ENCODE data around the gene NADK.
"Not testable (repeated sequence)": the region's sequence is repeated elsewhere in the genome, so short reads cannot be mapped to it uniquely, and the experiment has no call there.

NADK gene

GRCh38 chr1:1752190-1752589 lies 26.1 kb downstream of the NADK start:
- H3K79me2 ChIP-seq (ENCODE audit: control insufficient read depth, insufficient read depth, low read length) = no peaks in the 10 kb centered on the region
- no peak overlapping the region for H3K4me3 ChIP-seq (ENCODE audit: low read length)
- H3K36me3 ChIP-seq (ENCODE audit: control insufficient read depth, insufficient read depth, low read length) = peaks cover 5% of the 10 kb centered on the region
- H2AK5ac ChIP-seq (ENCODE audit: low read length) = no peak overlapping the region
- H3K4me2 ChIP-seq (ENCODE audit: low read length) = no peak overlapping the region
- H3K79me1 ChIP-seq (ENCODE audit: low read length) = no peaks in the 10 kb centered on the region
- no peak overlapping the region for H2BK120ac ChIP-seq (ENCODE audit: low read depth, low read length)
- no peak overlapping the region for H3K18ac ChIP-seq (ENCODE audit: low read length)
- no peak overlapping the region for H3K4ac ChIP-seq (ENCODE audit: low read depth, low read length)
- DNase-seq = no peak
- WGBS (ENCODE audit: extremely low coverage, insufficient coverage, low lambda C conversion rate) = no CpG with 5 or more reads among the region's 11 CpGs
- no peak overlapping the region for H3K27ac ChIP-seq (ENCODE audit: low read depth, low read length)
- H4K5ac ChIP-seq (ENCODE audit: low read length) = no peak overlapping the region
- H3K9ac ChIP-seq (ENCODE audit: low read length) = no peak overlapping the region
- H3K27me3 ChIP-seq (ENCODE audit: insufficient read depth, low read length, poor library complexity) = no peaks in the 10 kb centered on the region
- H3K23ac ChIP-seq (ENCODE audit: low read length) = no peak overlapping the region
- H4K8ac ChIP-seq (ENCODE audit: low read depth, low read length) = no peak overlapping the region
- no peaks in the 10 kb centered on the region for H3K4me1 ChIP-seq (ENCODE audit: control insufficient read depth, low read depth, low read length)
- no peak overlapping the region for H3K56ac ChIP-seq (ENCODE audit: low read length)
- no peak overlapping the region for H2BK15ac ChIP-seq (replicated peaks; ENCODE audit: low read depth)
- no peak overlapping the region for H2BK5ac ChIP-seq (ENCODE audit: low read length)

- H3K79me1 ChIP-seq (ENCODE audit: low read length); H3K79me2 ChIP-seq (ENCODE audit: control insufficient read depth, insufficient read depth, low read length); H3K36me3 ChIP-seq (ENCODE audit: control insufficient read depth, insufficient read depth, low read length); H3K4me3 ChIP-seq (ENCODE audit: low read length); H3K4me1 ChIP-seq (ENCODE audit: control insufficient read depth, low read depth, low read length); H3K9ac ChIP-seq (ENCODE audit: low read length); H2BK120ac ChIP-seq (ENCODE audit: low read depth, low read length); H3K18ac ChIP-seq (ENCODE audit: low read length); H4K8ac ChIP-seq (ENCODE audit: low read depth, low read length); H3K27ac ChIP-seq (ENCODE audit: low read depth, low read length); H3K23ac ChIP-seq (ENCODE audit: low read length); H2AK5ac ChIP-seq (ENCODE audit: low read length); H3K27me3 ChIP-seq (ENCODE audit: insufficient read depth, low read length, poor library complexity); H2BK15ac ChIP-seq (replicated peaks; ENCODE audit: low read depth); H2BK5ac ChIP-seq (ENCODE audit: low read length); H3K4ac ChIP-seq (ENCODE audit: low read depth, low read length); H4K5ac ChIP-seq (ENCODE audit: low read length); H3K56ac ChIP-seq (ENCODE audit: low read length); H3K4me2 ChIP-seq (ENCODE audit: low read length); DNase-seq: not testable (repeated sequence)
- no CpG with 5 or more reads among the region's 9 CpGs for WGBS (ENCODE audit: extremely low coverage, insufficient coverage, low lambda C conversion rate)
These were observed 28.3 kb downstream of the NADK start for GRCh38 chr1:1749941-1750340.

- no peak overlapping the region for H4K5ac ChIP-seq (ENCODE audit: low read length)
- DNase-seq = peak; percentile 15
- no peak overlapping the region for H2BK120ac ChIP-seq (ENCODE audit: low read depth, low read length)
- H3K4me2 ChIP-seq (ENCODE audit: low read length) = no peak overlapping the region
- H3K36me3 ChIP-seq (ENCODE audit: control insufficient read depth, insufficient read depth, low read length) = peaks cover 1% of the 10 kb centered on the region
- H3K4me3 ChIP-seq (ENCODE audit: low read length) = no peak overlapping the region
- no peak overlapping the region for H2BK5ac ChIP-seq (ENCODE audit: low read length)
- no peak overlapping the region for H3K23ac ChIP-seq (ENCODE audit: low read length)
- no peak overlapping the region for H3K4ac ChIP-seq (ENCODE audit: low read depth, low read length)
- no peak overlapping the region for H2BK15ac ChIP-seq (replicated peaks; ENCODE audit: low read depth)
- H3K18ac ChIP-seq (ENCODE audit: low read length) = no peak overlapping the region
- H4K8ac ChIP-seq (ENCODE audit: low read depth, low read length) = no peak overlapping the region
- H3K79me1 ChIP-seq (ENCODE audit: low read length) = no peaks in the 10 kb centered on the region
- no peak overlapping the region for H2AK5ac ChIP-seq (ENCODE audit: low read length)
- no peak overlapping the region for H3K9ac ChIP-seq (ENCODE audit: low read length)
- H3K4me1 ChIP-seq (ENCODE audit: control insufficient read depth, low read depth, low read length) = no peaks in the 10 kb centered on the region
- no peaks in the 10 kb centered on the region for H3K79me2 ChIP-seq (ENCODE audit: control insufficient read depth, insufficient read depth, low read length)
- no CpG with 5 or more reads among the region's 18 CpGs for whole genome bisulfite sequencing (ENCODE audit: extremely low coverage, insufficient coverage, low lambda C conversion rate)
- no peak overlapping the region for H3K27ac ChIP-seq (ENCODE audit: low read depth, low read length)
- H3K27me3 ChIP-seq (ENCODE audit: insufficient read depth, low read length, poor library complexity) = no peaks in the 10 kb centered on the region
- H3K56ac ChIP-seq (ENCODE audit: low read length) = no peak overlapping the region
These were observed 29.5 kb downstream of the NADK start for GRCh38 chr1:1748686-1749321.

- H3K23ac ChIP-seq (ENCODE audit: low read length); H2BK5ac ChIP-seq (ENCODE audit: low read length); H3K36me3 ChIP-seq (ENCODE audit: control insufficient read depth, insufficient read depth, low read length); H3K4me3 ChIP-seq (ENCODE audit: low read length); H3K79me1 ChIP-seq (ENCODE audit: low read length); H3K9ac ChIP-seq (ENCODE audit: low read length); H3K56ac ChIP-seq (ENCODE audit: low read length); H4K5ac ChIP-seq (ENCODE audit: low read length); H3K4me1 ChIP-seq (ENCODE audit: control insufficient read depth, low read depth, low read length); H2BK120ac ChIP-seq (ENCODE audit: low read depth, low read length); H3K27me3 ChIP-seq (ENCODE audit: insufficient read depth, low read length, poor library complexity); DNase-seq; H4K8ac ChIP-seq (ENCODE audit: low read depth, low read length); H2BK15ac ChIP-seq (replicated peaks; ENCODE audit: low read depth); H3K4me2 ChIP-seq (ENCODE audit: low read length); H2AK5ac ChIP-seq (ENCODE audit: low read length); H3K18ac ChIP-seq (ENCODE audit: low read length); H3K79me2 ChIP-seq (ENCODE audit: control insufficient read depth, insufficient read depth, low read length); H3K4ac ChIP-seq (ENCODE audit: low read depth, low read length): not testable (repeated sequence)
- WGBS (ENCODE audit: extremely low coverage, insufficient coverage, low lambda C conversion rate) = no CpG with 5 or more reads among the region's 35 CpGs
- peak overlapping the region; percentile 96 for H3K27ac ChIP-seq (ENCODE audit: low read depth, low read length)
These were observed 31.7 kb downstream of the NADK start for GRCh38 chr1:1746566-1746909.

- not testable (repeated sequence) for H3K4me2 ChIP-seq (ENCODE audit: low read length); H3K4me3 ChIP-seq (ENCODE audit: low read length); H2BK15ac ChIP-seq (replicated peaks; ENCODE audit: low read depth); H4K5ac ChIP-seq (ENCODE audit: low read length); H3K23ac ChIP-seq (ENCODE audit: low read length); H2AK5ac ChIP-seq (ENCODE audit: low read length); H3K79me2 ChIP-seq (ENCODE audit: control insufficient read depth, insufficient read depth, low read length); H3K27me3 ChIP-seq (ENCODE audit: insufficient read depth, low read length, poor library complexity); H3K36me3 ChIP-seq (ENCODE audit: control insufficient read depth, insufficient read depth, low read length); H3K4me1 ChIP-seq (ENCODE audit: control insufficient read depth, low read depth, low read length); H2BK5ac ChIP-seq (ENCODE audit: low read length); H3K79me1 ChIP-seq (ENCODE audit: low read length)
- H3K4ac ChIP-seq (ENCODE audit: low read depth, low read length) = peak overlapping the region; percentile 91
- peak overlapping the region; percentile 96 for H3K27ac ChIP-seq (ENCODE audit: low read depth, low read length)
- no CpG with 5 or more reads among the region's 101 CpGs for WGBS (ENCODE audit: extremely low coverage, insufficient coverage, low lambda C conversion rate)
- H2BK120ac ChIP-seq (ENCODE audit: low read depth, low read length) = peak overlapping the region; percentile 28
- H4K8ac ChIP-seq (ENCODE audit: low read depth, low read length) = peak overlapping the region; percentile 56
- DNase-seq = peak; percentile 86
- H3K9ac ChIP-seq (ENCODE audit: low read length) = peak overlapping the region; percentile 64
- H3K18ac ChIP-seq (ENCODE audit: low read length) = peak overlapping the region; percentile 98
- peak overlapping the region; percentile 64 for H3K56ac ChIP-seq (ENCODE audit: low read length)
These were observed 32.4 kb downstream of the NADK start for GRCh38 chr1:1745651-1746565.

Measured in mesendoderm (in vitro differentiated cells).